Measurements from ENCODE around the gene EFCAB8.
"Not testable (repeated sequence)": the region's sequence is repeated elsewhere in the genome, so short reads cannot be mapped to it uniquely, and the experiment has no call there.

Gene EFCAB8

GRCh38 chr20:32973077-32973717 lies 114.5 kb downstream of the EFCAB8 start:
- POLR2A ChIA-PET, result no interaction called here
- no peak for TF ChIP-seq CTCF (IDR thresholded peaks at IDR 0.05; ENCODE audit: insufficient read depth, low read length, missing control alignments)

GRCh38 chr20:32974204-32975064 lies 115.7 kb downstream of the EFCAB8 start:
- H3K4me3 ChIP-seq (ENCODE audit: low read depth, low read length); POLR2A ChIA-PET; DNase-seq (ENCODE audit: low read depth, low spot score): not testable (repeated sequence)
- CTCF ChIA-PET, result interaction anchor here (0.6 to 1.0 kb wide), 3 partner anchors 15 to 72 kb away, joined by 3 to 4 read pairs (median 3); no protein-coding TSS in a partner anchor

More at GRCh38 chr20:32973077-32973717, 114.5 kb downstream of the EFCAB8 start:
- no peak overlapping the region for H3K4me3 ChIP-seq (ENCODE audit: low read depth, low read length)
- DNase-seq (ENCODE audit: low read depth, low spot score), result no peak
- CTCF ChIA-PET, result interaction anchor here (1.0 kb wide), 2 partner anchors 16 to 25 kb away, joined by 3 to 4 read pairs; no protein-coding TSS in a partner anchor

GRCh38 chr20:32975121-32975520 lies 116.4 kb downstream of the EFCAB8 start:
- H3K4me3 ChIP-seq (ENCODE audit: low read depth, low read length); CTCF ChIA-PET; POLR2A ChIA-PET; DNase-seq (ENCODE audit: low read depth, low spot score): not testable (repeated sequence)

- DNase-seq (ENCODE audit: low read depth, low spot score), result no peak
- no peak overlapping the region for H3K4me3 ChIP-seq (ENCODE audit: low read depth, low read length)
- TF ChIP-seq CTCF (IDR thresholded peaks at IDR 0.05; ENCODE audit: insufficient read depth, low read length, missing control alignments), result no peak
- ChIA-PET POLR2A (no interaction called here), CTCF (no interaction called here)
These were observed 117.3 kb downstream of the EFCAB8 start for GRCh38 chr20:32975698-32976674.

- no peak for TF ChIP-seq CTCF (IDR thresholded peaks at IDR 0.05; ENCODE audit: insufficient read depth, low read length, missing control alignments)
- ChIA-PET CTCF (no interaction called here), POLR2A (no interaction called here)
- no peak for DNase-seq (ENCODE audit: low read depth, low spot score)
- H3K4me3 ChIP-seq (ENCODE audit: low read depth, low read length), result no peak overlapping the region
These were observed 118.0 kb downstream of the EFCAB8 start for GRCh38 chr20:32976746-32977145.

- H3K4me3 ChIP-seq (ENCODE audit: low read depth, low read length), result no peak overlapping the region
- no peak for TF ChIP-seq CTCF (IDR thresholded peaks at IDR 0.05; ENCODE audit: insufficient read depth, low read length, missing control alignments)
- DNase-seq (ENCODE audit: low read depth, low spot score), result no peak
- CTCF ChIA-PET, result no interaction called here
- POLR2A ChIA-PET, result no interaction called here
These were observed 118.7 kb downstream of the EFCAB8 start for GRCh38 chr20:32977281-32978008.
